ENCODE data around the gene EPAS1. TPM values are rescaled to one million over a fixed set of nuclear protein-coding genes. Genes with fewer than 3 reads are reported as not detected.

Gene EPAS1
- total and polyA plus RNA-seq, 2 experiments from 2014 or later, result 47.5 to 73.8 TPM

GRCh38 chr2:46331109-46331766, 34.0 kb downstream of the EPAS1 start:
- Histone ChIP-seq H3K36me3 (ENCODE audit: low read depth) (no peaks in the 10 kb centered on the region), H3K4me3 (no peak overlapping the region), H3K27ac (peak overlapping the region; percentile 100), H3K4me2 (ENCODE audit: unreplicated experiment) (peak overlapping the region; percentile 87), H4K20me1 (ENCODE audit: insufficient read depth) (no peaks in the 10 kb centered on the region), H3K27me3 (replicated peaks; ENCODE audit: insufficient read depth) (no peaks in the 10 kb centered on the region), H3K4me1 (ENCODE audit: insufficient read depth) (peaks cover 84% of the 10 kb centered on the region), H2AFZ (no peak overlapping the region), H3K9ac (peak overlapping the region; percentile 86), H3K79me2 (ENCODE audit: insufficient read depth) (peaks cover 62% of the 10 kb centered on the region), H3F3A (ENCODE audit: insufficient read depth) (peaks cover 55% of the 10 kb centered on the region), H3K9me3 (ENCODE audit: low read depth) (no peaks in the 10 kb centered on the region), H3K9me2 (ENCODE audit: insufficient read depth) (no peaks in the 10 kb centered on the region)
- no peak for TF ChIP-seq EZH2 (IDR thresholded peaks at IDR 0.05; ENCODE audit: insufficient read depth, poor library complexity, severe bottlenecking)
- no peak for TF ChIP-seq EZH2phosphoT487 (IDR thresholded peaks at IDR 0.05; ENCODE audit: insufficient read depth, low read depth)
- 14 to 24% methylated on average over 8 of the region's 8 CpGs for WGBS, 2 experiments (ENCODE audit: low coverage in 1 of 2, low lambda C conversion rate in 2 of 2, missing lambda C conversion rate in 2 of 2)
- in situ Hi-C loops (cut with MboI), result no loop called here
- DNase-seq, result peak; percentile 58

GRCh38 chr2:46332686-46333281, 35.6 kb downstream of the EPAS1 start:
- peak; percentile 86 for DNase-seq
- Histone ChIP-seq H3K9ac (peak overlapping the region; percentile 86), H4K20me1 (ENCODE audit: insufficient read depth) (no peaks in the 10 kb centered on the region), H3F3A (ENCODE audit: insufficient read depth) (peaks cover 68% of the 10 kb centered on the region), H3K9me2 (ENCODE audit: insufficient read depth) (no peaks in the 10 kb centered on the region), H3K27ac (peak overlapping the region; percentile 100), H3K9me3 (ENCODE audit: low read depth) (no peaks in the 10 kb centered on the region), H3K4me3 (no peak overlapping the region), H2AFZ (no peak overlapping the region), H3K4me2 (ENCODE audit: unreplicated experiment) (peak overlapping the region; percentile 46), H3K36me3 (ENCODE audit: low read depth) (no peaks in the 10 kb centered on the region), H3K79me2 (ENCODE audit: insufficient read depth) (peaks cover 59% of the 10 kb centered on the region), H3K27me3 (replicated peaks; ENCODE audit: insufficient read depth) (no peaks in the 10 kb centered on the region), H3K4me1 (ENCODE audit: insufficient read depth) (peaks cover 87% of the 10 kb centered on the region)
- WGBS, 2 experiments (ENCODE audit: low coverage in 1 of 2, low lambda C conversion rate in 2 of 2, missing lambda C conversion rate in 2 of 2), result 35 to 40% methylated on average over 8 of the region's 8 CpGs
- in situ Hi-C loops (cut with MboI), result no loop called here
- no peak for TF ChIP-seq EZH2phosphoT487 (IDR thresholded peaks at IDR 0.05; ENCODE audit: insufficient read depth, low read depth)
- no peak for TF ChIP-seq EZH2 (IDR thresholded peaks at IDR 0.05; ENCODE audit: insufficient read depth, poor library complexity, severe bottlenecking)

- H3K4me3 ChIP-seq, result peak overlapping the region; percentile 46; the same call in 1 of the 2 replicates
- no peaks in the 10 kb centered on the region for H4K20me1 ChIP-seq (ENCODE audit: insufficient read depth)
- H3K27me3 ChIP-seq (replicated peaks; ENCODE audit: insufficient read depth), result no peaks in the 10 kb centered on the region
- DNase-seq, result peak; percentile 39
- H3K9me3 ChIP-seq (ENCODE audit: low read depth), result no peaks in the 10 kb centered on the region
- peak overlapping the region; percentile 100 for H3K27ac ChIP-seq
- H3F3A ChIP-seq (ENCODE audit: insufficient read depth), result peaks cover 69% of the 10 kb centered on the region
- WGBS, 2 experiments (ENCODE audit: low coverage in 1 of 2, low lambda C conversion rate in 2 of 2, missing lambda C conversion rate in 2 of 2), result 94 to 100% methylated on average over 4 of the region's 4 CpGs
- H3K9me2 ChIP-seq (ENCODE audit: insufficient read depth), result no peaks in the 10 kb centered on the region
- in situ Hi-C loops (cut with MboI), result no loop called here
- peaks cover 59% of the 10 kb centered on the region for H3K79me2 ChIP-seq (ENCODE audit: insufficient read depth)
- H3K9ac ChIP-seq, result peak overlapping the region; percentile 97
- no peak overlapping the region for H2AFZ ChIP-seq
- H3K36me3 ChIP-seq (ENCODE audit: low read depth), result no peaks in the 10 kb centered on the region
- peaks cover 86% of the 10 kb centered on the region for H3K4me1 ChIP-seq (ENCODE audit: insufficient read depth)
- no peak for TF ChIP-seq EZH2 (IDR thresholded peaks at IDR 0.05; ENCODE audit: insufficient read depth, poor library complexity, severe bottlenecking)
- TF ChIP-seq EZH2phosphoT487 (IDR thresholded peaks at IDR 0.05; ENCODE audit: insufficient read depth, low read depth), result no peak
- H3K4me2 ChIP-seq (ENCODE audit: unreplicated experiment), result peak overlapping the region; percentile 63
These were observed 36.7 kb downstream of the EPAS1 start for GRCh38 chr2:46333912-46334311.

GRCh38 chr2:46334389-46335271, 37.4 kb downstream of the EPAS1 start:
- H3K9me2 ChIP-seq (ENCODE audit: insufficient read depth), result no peaks in the 10 kb centered on the region
- H3K4me2 ChIP-seq (ENCODE audit: unreplicated experiment), result peak overlapping the region; percentile 93
- in situ Hi-C loops (cut with MboI), result no loop called here
- H3K4me3 ChIP-seq, result peak overlapping the region; percentile 71
- H3K9ac ChIP-seq, result peak overlapping the region; percentile 97
- 11 to 16% methylated on average over 6 of the region's 6 CpGs for WGBS, 2 experiments (ENCODE audit: low coverage in 1 of 2, low lambda C conversion rate in 2 of 2, missing lambda C conversion rate in 2 of 2)
- H3K9me3 ChIP-seq (ENCODE audit: low read depth), result no peaks in the 10 kb centered on the region
- H3K79me2 ChIP-seq (ENCODE audit: insufficient read depth), result peaks cover 62% of the 10 kb centered on the region
- H3K27ac ChIP-seq, result peak overlapping the region; percentile 100
- peak; percentile 98 for DNase-seq
- H4K20me1 ChIP-seq (ENCODE audit: insufficient read depth), result no peaks in the 10 kb centered on the region
- TF ChIP-seq EZH2 (IDR thresholded peaks at IDR 0.05; ENCODE audit: insufficient read depth, poor library complexity, severe bottlenecking), result no peak
- TF ChIP-seq EZH2phosphoT487 (IDR thresholded peaks at IDR 0.05; ENCODE audit: insufficient read depth, low read depth), result no peak
- H2AFZ ChIP-seq, result no peak overlapping the region
- no peaks in the 10 kb centered on the region for H3K36me3 ChIP-seq (ENCODE audit: low read depth)
- H3K27me3 ChIP-seq (replicated peaks; ENCODE audit: insufficient read depth), result no peaks in the 10 kb centered on the region
- peaks cover 65% of the 10 kb centered on the region for H3F3A ChIP-seq (ENCODE audit: insufficient read depth)
- peaks cover 78% of the 10 kb centered on the region for H3K4me1 ChIP-seq (ENCODE audit: insufficient read depth)
